Calu3 (cell line): ENCODE measurements around the gene DENND2D. TPM values are rescaled to one million over a fixed set of nuclear protein-coding genes. Genes with fewer than 3 reads are reported as not detected.

Experiments used
- BruUV-seq: library from RNA; stranded (reverse); fragments of 400-500 nt; replicated peaks from 2 replicates; lab custom pipeline; 2021; lab: Mats Ljungman, UMichigan
- CTCF ChIA-PET: fragments of 300-600 bp; sonication (Branson Sonifier 250); formaldehyde crosslinking; loops from one replicate; lab custom pipeline; 2022; ENCODE audit warnings: antibody characterized with exemption; lab: Charles Lee
- DNase-seq: peaks from one replicate; pipeline ENCODE4 v3.0.0; 2022
- H3K27ac Mint-ChIP-seq: one replicate; pipeline ENCODE4 v1.8.0; 2022; ENCODE audit warnings: mixed read lengths; ENCODE audit not compliant: unreplicated experiment
- H3K27me3 Mint-ChIP-seq: one replicate; pipeline ENCODE4 v1.8.0; 2022; ENCODE audit warnings: mixed read lengths; ENCODE audit not compliant: unreplicated experiment
- H3K36me3 Mint-ChIP-seq: one replicate; pipeline ENCODE4 v1.8.0; 2022; ENCODE audit warnings: mild to moderate bottlenecking, moderate library complexity, mixed read lengths; ENCODE audit not compliant: insufficient read depth, unreplicated experiment
- H3K4me1 Mint-ChIP-seq: one replicate; pipeline ENCODE4 v1.8.0; 2022; ENCODE audit warnings: mild to moderate bottlenecking, low read depth, mixed read lengths; ENCODE audit not compliant: unreplicated experiment
- H3K4me3 Mint-ChIP-seq: one replicate; pipeline ENCODE4 v1.8.0; 2022; ENCODE audit warnings: mild to moderate bottlenecking, low read depth, moderate library complexity, mixed read lengths; ENCODE audit not compliant: unreplicated experiment
- H3K9me3 Mint-ChIP-seq: one replicate; pipeline ENCODE4 v1.8.0; 2022; ENCODE audit warnings: low read depth, mixed read lengths; ENCODE audit not compliant: unreplicated experiment
- CTCF ChIP-seq: fragments of 200-600 bp; IDR thresholded peaks from one replicate; pipeline ENCODE4 v1.8.0; 2022; ENCODE audit warnings: antibody characterized with exemption; ENCODE audit not compliant: unreplicated experiment
- intact Hi-C: fragments of 100-400 bp; cut with micrococcal nuclease; formaldehyde crosslinking; loops from one replicate; pipeline ENCODE4 v1.10.0; 2022; ENCODE audit not compliant: unreplicated experiment
- total RNA-seq: library from RNA; stranded (reverse); gene quantifications from 2 replicates; pipeline ENCODE4 v1.2.3, GENCODE V29; 2022

The DENND2D gene
- total RNA-seq, 1 experiment from 2014 or later: 11.8 TPM

- no TSS peak for BruUV-seq
- intact Hi-C loops: no loop called here
- peak; percentile 27 for DNase-seq
- H3K27ac Mint-ChIP-seq: no peak overlapping the region
- no peaks in the 10 kb centered on the region for H3K27me3 Mint-ChIP-seq
- peaks cover 32% of the 10 kb centered on the region for H3K36me3 Mint-ChIP-seq
- H3K4me1 Mint-ChIP-seq: peaks cover 57% of the 10 kb centered on the region
- no peaks in the 10 kb centered on the region for H3K9me3 Mint-ChIP-seq
- TF ChIP-seq CTCF: no peak
- H3K4me3 Mint-ChIP-seq: no peak overlapping the region
- CTCF ChIA-PET: no interaction called here
Measured at GRCh38 chr1:111197598-111198284, 2.7 kb downstream of the DENND2D start.

GRCh38 chr1:111196213-111196612, 4.2 kb downstream of the DENND2D start:
- intact Hi-C loops: no loop called here
- no peaks in the 10 kb centered on the region for H3K9me3 Mint-ChIP-seq
- no peak for DNase-seq
- CTCF ChIA-PET: no interaction called here
- H3K27me3 Mint-ChIP-seq: no peaks in the 10 kb centered on the region
- no peak for TF ChIP-seq CTCF
- BruUV-seq: no TSS peak
- no peak overlapping the region for H3K4me3 Mint-ChIP-seq
- H3K27ac Mint-ChIP-seq: no peak overlapping the region
- H3K36me3 Mint-ChIP-seq: peaks cover 32% of the 10 kb centered on the region
- peaks cover 52% of the 10 kb centered on the region for H3K4me1 Mint-ChIP-seq

- no peak for TF ChIP-seq CTCF
- intact Hi-C loops: no loop called here
- Mint-ChIP-seq H3K36me3 (peaks cover 28% of the 10 kb centered on the region), H3K9me3 (no peaks in the 10 kb centered on the region), H3K27ac (peak overlapping the region; percentile 15), H3K4me1 (peaks cover 43% of the 10 kb centered on the region), H3K27me3 (no peaks in the 10 kb centered on the region), H3K4me3 (no peak overlapping the region)
- no peak for DNase-seq
- CTCF ChIA-PET: no interaction called here
- no TSS peak for BruUV-seq
Measured at GRCh38 chr1:111195002-111195684, 5.3 kb downstream of the DENND2D start.

GRCh38 chr1:111193712-111194480, 6.5 kb downstream of the DENND2D start:
- peaks cover 38% of the 10 kb centered on the region for H3K4me1 Mint-ChIP-seq
- CTCF ChIA-PET: no interaction called here
- no peak for DNase-seq
- no TSS peak for BruUV-seq
- H3K27me3 Mint-ChIP-seq: no peaks in the 10 kb centered on the region
- intact Hi-C loops: no loop called here
- no peak for TF ChIP-seq CTCF
- H3K27ac Mint-ChIP-seq: no peak overlapping the region
- H3K4me3 Mint-ChIP-seq: peak overlapping the region; percentile 16
- H3K9me3 Mint-ChIP-seq: no peaks in the 10 kb centered on the region
- peaks cover 23% of the 10 kb centered on the region for H3K36me3 Mint-ChIP-seq
